DND-41 (cell line): Measurements from ENCODE around the gene PITPNC1.

Experiments
- CTCF ChIP-seq: IDR thresholded peaks from 2 replicates; pipeline ENCODE4 v1.5.1; 2012; ENCODE audit warnings: borderline replicate concordance, low read length, moderate library complexity, mild to moderate bottlenecking; ENCODE audit not compliant: poor library complexity, severe bottlenecking; ENCODE audit errors: extremely low read depth
- EZH2 ChIP-seq: IDR thresholded peaks from 3 replicates; pipeline ENCODE4 v1.6.1; 2012; ENCODE audit warnings: borderline replicate concordance, low read depth, mild to moderate bottlenecking, moderate library complexity, low read length, inconsistent platforms; ENCODE audit not compliant: severe bottlenecking

GRCh38 chr17:67666028-67666427, 288.9 kb downstream of the PITPNC1 start:
- TF ChIP-seq CTCF (no peak), EZH2 (no peak)
